Hepatic stellate cell (primary cell): ENCODE measurements around the gene COL24A1.
A peak's percentile ranks its signal among the peaks of the same experiment; 100 is the strongest.
"Not testable (repeated sequence)": the region's sequence is repeated elsewhere in the genome, so short reads cannot be mapped to it uniquely, and the experiment has no call there.

ENCODE experiments used
- DNase-seq: peaks from one replicate; pipeline ENCODE4 v3.0.0; 2011; ENCODE audit warnings: low spot score

COL24A1 gene

GRCh38 chr1:85801520-85801919 lies 355.1 kb downstream of the COL24A1 start:
- DNase-seq: peak; percentile 7

- no peak for DNase-seq
These were observed 356.8 kb downstream of the COL24A1 start for GRCh38 chr1:85799737-85800136.

- no peak for DNase-seq
These were observed 358.2 kb downstream of the COL24A1 start for GRCh38 chr1:85798419-85798818.

GRCh38 chr1:85777021-85777420 lies 379.6 kb downstream of the COL24A1 start:
- DNase-seq: not testable (repeated sequence)

- DNase-seq: no peak
These were observed 393.8 kb downstream of the COL24A1 start for GRCh38 chr1:85762804-85763203.

GRCh38 chr1:85756864-85757263 lies 399.7 kb downstream of the COL24A1 start:
- DNase-seq: no peak

- no peak for DNase-seq
These were observed 408.5 kb downstream of the COL24A1 start for GRCh38 chr1:85748120-85748519.

GRCh38 chr1:85746777-85747176 lies 409.8 kb downstream of the COL24A1 start:
- no peak for DNase-seq

GRCh38 chr1:85743814-85744213 lies 412.8 kb downstream of the COL24A1 start:
- DNase-seq: no peak

- no peak for DNase-seq
These were observed 421.6 kb downstream of the COL24A1 start for GRCh38 chr1:85734931-85735330.

GRCh38 chr1:85718678-85719340 lies 437.8 kb downstream of the COL24A1 start:
- no peak for DNase-seq

- not testable (repeated sequence) for DNase-seq
These were observed 442.0 kb downstream of the COL24A1 start for GRCh38 chr1:85714418-85715114.

- no peak for DNase-seq
These were observed 447.7 kb downstream of the COL24A1 start for GRCh38 chr1:85708829-85709227.

- peak; percentile 82 for DNase-seq
These were observed 448.4 kb downstream of the COL24A1 start, which contains the start of gene ZNHIT6 for GRCh38 chr1:85707990-85708828. TSS of gene ZNHIT6 (minus strand) at chr1:85708433. CDS start at chr1:85708284, 149 bp downstream.

- DNase-seq: no peak
These were observed 449.1 kb downstream of the COL24A1 start for GRCh38 chr1:85707267-85707989.

- DNase-seq: no peak
These were observed 450.6 kb downstream of the COL24A1 start for GRCh38 chr1:85705940-85706339.

GRCh38 chr1:85700422-85700821 lies 456.1 kb downstream of the COL24A1 start:
- DNase-seq: no peak

- DNase-seq: no peak
These were observed 458.7 kb downstream of the COL24A1 start for GRCh38 chr1:85697895-85698294.

GRCh38 chr1:85692730-85693314 lies 463.8 kb downstream of the COL24A1 start:
- DNase-seq: no peak

GRCh38 chr1:85689775-85690404 lies 466.7 kb downstream of the COL24A1 start:
- DNase-seq: no peak
